ENCODE results near the gene CFDP1.

CFDP1 gene

DNA sequence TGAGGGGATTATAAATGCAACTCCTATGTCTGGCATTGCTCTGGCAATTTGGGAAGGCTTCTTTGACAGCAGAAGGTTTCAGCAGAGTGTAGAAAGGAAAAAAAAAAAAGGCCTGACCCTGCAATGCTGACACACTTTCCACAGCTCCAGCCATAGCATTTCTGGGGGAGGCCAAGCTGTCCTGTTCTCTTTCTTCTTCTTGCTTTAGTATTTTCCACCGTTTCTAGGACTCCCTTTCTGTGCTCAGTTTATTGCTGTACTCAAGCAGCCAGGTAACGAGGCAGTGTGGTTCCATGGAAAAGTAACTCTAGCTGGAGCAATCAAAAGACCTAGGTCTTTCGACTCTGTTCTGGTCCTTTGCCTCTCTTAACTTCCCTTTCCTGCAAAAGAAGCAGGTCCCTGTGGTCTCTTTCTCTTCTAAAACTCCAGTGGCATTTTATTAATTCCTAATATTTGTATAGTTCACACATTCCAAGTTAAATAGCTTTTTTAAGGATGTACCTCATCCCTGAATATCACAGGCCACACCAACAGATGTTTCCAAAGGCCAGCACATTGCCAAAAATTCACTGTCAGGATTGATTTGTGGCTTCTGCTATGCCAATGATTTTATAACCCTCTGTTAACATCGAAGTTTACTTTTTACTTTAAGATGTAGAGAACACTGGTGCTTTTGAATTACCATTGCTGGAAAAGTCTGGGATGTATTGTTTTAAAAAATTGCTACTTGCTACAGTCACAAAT, 91.6 kb downstream of the CFDP1 start:
- DNase-seq (ENCODE audit: low spot score): no peak
- TF ChIP-seq, protein P1, sequence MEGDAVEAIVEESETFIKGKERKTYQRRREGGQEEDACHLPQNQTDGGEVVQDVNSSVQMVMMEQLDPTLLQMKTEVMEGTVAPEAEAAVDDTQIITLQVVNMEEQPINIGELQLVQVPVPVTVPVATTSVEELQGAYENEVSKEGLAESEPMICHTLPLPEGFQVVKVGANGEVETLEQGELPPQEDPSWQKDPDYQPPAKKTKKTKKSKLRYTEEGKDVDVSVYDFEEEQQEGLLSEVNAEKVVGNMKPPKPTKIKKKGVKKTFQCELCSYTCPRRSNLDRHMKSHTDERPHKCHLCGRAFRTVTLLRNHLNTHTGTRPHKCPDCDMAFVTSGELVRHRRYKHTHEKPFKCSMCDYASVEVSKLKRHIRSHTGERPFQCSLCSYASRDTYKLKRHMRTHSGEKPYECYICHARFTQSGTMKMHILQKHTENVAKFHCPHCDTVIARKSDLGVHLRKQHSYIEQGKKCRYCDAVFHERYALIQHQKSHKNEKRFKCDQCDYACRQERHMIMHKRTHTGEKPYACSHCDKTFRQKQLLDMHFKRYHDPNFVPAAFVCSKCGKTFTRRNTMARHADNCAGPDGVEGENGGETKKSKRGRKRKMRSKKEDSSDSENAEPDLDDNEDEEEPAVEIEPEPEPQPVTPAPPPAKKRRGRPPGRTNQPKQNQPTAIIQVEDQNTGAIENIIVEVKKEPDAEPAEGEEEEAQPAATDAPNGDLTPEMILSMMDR (IDR thresholded peaks at IDR 0.05; ENCODE audit: extremely low read depth, missing control alignments): no peak

DNA sequence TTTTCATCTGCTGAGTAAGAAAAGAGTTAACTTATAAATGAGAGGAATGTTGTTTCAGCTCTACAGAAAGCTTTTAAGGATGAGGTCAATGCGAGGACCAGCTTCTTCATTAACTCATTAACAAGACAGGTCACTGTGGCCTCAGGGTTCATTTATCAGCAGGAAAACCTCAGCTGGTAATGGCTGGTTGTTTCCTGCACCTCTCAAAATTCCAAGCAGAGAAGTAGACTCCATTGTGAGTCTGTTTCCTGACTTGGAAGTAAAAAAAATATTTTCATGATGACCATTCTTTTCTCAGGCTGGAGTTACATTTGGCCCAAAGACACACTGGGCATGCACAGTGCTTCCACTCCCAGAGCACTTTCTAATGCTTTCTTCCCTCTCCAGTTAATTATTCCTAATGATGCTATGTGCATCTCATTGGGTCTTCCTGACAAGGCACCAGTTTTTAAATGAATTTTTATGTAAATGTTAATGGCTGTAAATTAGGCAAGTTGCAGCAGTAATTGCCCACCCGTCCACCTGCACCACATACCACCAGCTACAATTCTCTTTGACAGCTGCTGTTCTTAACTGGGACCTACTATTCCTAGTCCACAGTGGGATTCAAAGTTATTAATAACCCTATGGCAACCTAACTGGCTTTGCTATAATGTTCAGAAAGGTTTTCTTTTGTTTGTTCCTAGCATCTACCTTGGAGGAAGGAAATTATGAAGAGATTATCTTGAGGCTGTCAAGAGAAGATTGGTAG, 92.4 kb downstream of the CFDP1 start:
- no peak for DNase-seq (ENCODE audit: low spot score)
- TF ChIP-seq, protein P1 (IDR thresholded peaks at IDR 0.05; ENCODE audit: extremely low read depth, missing control alignments): no peak

DNA sequence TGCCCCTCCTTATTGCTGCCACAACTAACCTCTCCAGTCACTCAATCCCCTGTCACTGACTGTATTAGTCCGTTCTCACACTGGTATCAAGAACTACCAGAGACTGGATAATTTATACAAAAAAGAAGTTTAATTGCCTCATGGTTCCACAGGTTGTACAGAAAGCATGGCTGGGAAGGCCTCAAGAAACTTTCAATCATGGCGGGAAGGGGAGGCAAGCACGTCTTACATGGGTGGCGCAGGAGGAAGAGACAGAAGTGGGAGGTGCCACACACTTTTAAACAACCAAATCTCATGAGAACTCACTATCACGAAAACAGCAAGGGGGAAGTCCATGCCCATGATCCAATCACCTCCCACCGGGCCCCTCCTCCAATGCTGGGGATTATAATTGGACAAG, 95.9 kb downstream of the CFDP1 start:
- DNase-seq (ENCODE audit: low spot score): no peak
- TF ChIP-seq, protein P1 (IDR thresholded peaks at IDR 0.05; ENCODE audit: extremely low read depth, missing control alignments): no peak

DNA sequence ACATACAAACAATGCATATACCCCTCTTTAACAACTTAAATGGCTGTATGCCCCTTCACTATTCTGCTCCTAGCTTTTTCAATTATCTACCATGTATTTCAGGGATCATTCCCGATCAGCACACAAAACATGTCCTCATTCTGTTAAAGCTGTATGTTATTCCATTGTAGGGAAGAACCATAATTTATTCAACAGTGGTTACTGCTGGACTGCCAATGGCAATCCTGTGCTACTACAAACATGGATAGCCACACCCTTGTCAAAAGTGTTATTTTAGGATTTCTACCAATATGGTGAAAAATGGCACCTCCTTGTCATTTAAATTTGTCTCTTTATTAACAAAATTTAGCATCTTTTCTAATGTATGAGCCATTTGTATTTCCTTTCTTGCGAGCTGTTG, 96.8 kb downstream of the CFDP1 start:
- TF ChIP-seq, protein P1 (IDR thresholded peaks at IDR 0.05; ENCODE audit: extremely low read depth, missing control alignments): no peak
- DNase-seq (ENCODE audit: low spot score): no peak

DNA sequence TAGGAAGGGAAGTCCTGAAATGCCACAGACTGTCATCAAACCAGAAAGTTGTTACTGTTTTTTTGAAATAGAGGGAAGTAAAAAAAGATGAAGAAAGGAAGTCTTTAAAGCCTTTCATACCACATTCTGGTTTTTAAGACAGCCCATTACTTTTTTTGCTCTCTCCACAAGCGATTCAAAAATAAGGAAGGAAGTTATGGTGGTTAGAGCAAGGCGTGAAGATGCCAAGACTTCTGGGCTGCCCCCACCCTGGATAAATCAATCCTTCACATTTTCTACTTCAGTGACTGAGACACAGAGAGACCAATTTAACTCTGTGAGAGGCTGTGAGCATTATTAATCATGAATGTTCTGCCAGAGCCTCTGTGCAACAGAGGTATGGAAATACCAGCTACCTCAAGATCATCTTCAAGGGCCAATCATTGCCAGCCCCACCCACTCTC, 99.6 kb downstream of the CFDP1 start:
- TF ChIP-seq, protein P1 (IDR thresholded peaks at IDR 0.05; ENCODE audit: extremely low read depth, missing control alignments): no peak
- no peak for DNase-seq (ENCODE audit: low spot score)

DNA sequence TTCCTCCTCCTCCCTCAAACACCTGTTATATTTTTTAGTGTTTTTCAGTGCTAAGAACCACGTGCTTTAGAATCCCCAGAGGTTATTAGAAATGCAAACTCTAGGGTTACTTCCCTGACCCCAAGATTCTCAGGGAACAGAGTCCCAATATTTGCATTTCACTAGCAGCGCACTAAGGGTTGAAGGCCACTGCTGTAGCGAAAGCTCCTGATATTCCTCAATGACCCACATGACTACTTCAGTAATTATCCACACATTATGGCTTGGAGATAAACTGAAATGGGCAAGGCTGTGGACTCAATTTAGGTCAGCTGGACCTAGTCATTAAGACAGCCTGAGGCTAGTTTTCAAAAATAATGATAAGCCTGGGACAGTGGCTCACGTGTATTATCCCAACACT, 103.4 kb downstream of the CFDP1 start:
- DNase-seq (ENCODE audit: low spot score): no peak

DNA sequence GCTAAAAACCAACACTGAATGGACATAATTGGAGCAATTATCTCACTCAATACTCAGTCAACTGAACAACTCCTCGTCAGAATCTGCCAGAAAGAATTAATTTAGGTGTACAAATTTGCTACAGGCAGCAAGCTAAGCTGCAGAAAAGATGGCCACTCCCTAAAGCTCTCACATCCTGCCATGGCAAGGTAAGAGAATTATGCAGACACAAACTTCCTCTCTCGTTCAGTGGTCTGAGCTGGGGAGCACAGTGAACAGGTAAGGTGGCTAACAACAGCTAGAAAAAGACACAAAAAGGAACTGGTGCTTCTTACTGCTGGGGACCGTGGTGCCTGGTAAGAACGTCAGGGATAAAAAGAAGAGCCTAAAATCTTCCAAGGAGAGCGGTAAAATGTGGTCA, 107.0 kb downstream of the CFDP1 start:
- DNase-seq (ENCODE audit: low spot score): no peak
- TF ChIP-seq, protein P1 (IDR thresholded peaks at IDR 0.05; ENCODE audit: extremely low read depth, missing control alignments): no peak

More for the DNA sequence above, 103.4 kb downstream of the CFDP1 start:
- TF ChIP-seq, protein P1 (IDR thresholded peaks at IDR 0.05; ENCODE audit: extremely low read depth, missing control alignments): no peak
